ENCODE measurements around the gene NLRP1. TPM values are rescaled to one million over a fixed set of nuclear protein-coding genes. Genes with fewer than 3 reads are reported as not detected.

Gene NLRP1
- total and polyA plus RNA-seq, 2 experiments from 2014 or later = 17.5 to 33.4 TPM

DNA sequence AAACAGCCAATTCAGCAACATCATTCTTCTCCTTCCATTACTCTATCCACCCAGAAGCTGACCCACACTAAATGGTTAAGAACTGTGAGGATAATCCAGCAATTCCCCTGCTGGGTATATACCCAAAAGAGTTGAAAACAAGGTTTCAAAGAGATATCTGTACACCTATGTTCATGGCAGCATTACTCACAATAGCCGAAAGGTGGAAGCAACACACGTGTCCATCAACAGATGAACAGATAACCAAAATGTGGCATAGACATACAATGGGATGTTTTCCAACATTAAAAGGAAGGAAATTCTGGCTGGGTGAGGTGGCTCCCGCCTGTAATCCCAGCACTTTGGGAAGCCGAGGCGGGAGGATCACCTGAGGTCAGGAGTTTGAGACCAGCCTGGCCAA is 78.0 kb downstream of the NLRP1 start:
- DNase-seq = no peak
- no peak overlapping the region for H3K9ac ChIP-seq
- no peak overlapping the region for H3K4me2 ChIP-seq (ENCODE audit: unreplicated experiment)
- H3K9me3 ChIP-seq (ENCODE audit: low read depth) = no peaks in the 10 kb centered on the region
- H3K4me3 ChIP-seq = no peak overlapping the region
- H3K36me3 ChIP-seq (ENCODE audit: low read depth) = no peaks in the 10 kb centered on the region
- H3K79me2 ChIP-seq (ENCODE audit: insufficient read depth) = no peaks in the 10 kb centered on the region
- H4K20me1 ChIP-seq (ENCODE audit: insufficient read depth) = no peaks in the 10 kb centered on the region
- H3K27me3 ChIP-seq (replicated peaks; ENCODE audit: insufficient read depth) = no peaks in the 10 kb centered on the region
- no peaks in the 10 kb centered on the region; the same call in 1 of the 2 replicates for H3K4me1 ChIP-seq (ENCODE audit: insufficient read depth)
- no peaks in the 10 kb centered on the region for H3K9me2 ChIP-seq (ENCODE audit: insufficient read depth)
- no peak for TF ChIP-seq EZH2 (IDR thresholded peaks at IDR 0.05; ENCODE audit: insufficient read depth, poor library complexity, severe bottlenecking)
- TF ChIP-seq EZH2phosphoT487 (IDR thresholded peaks at IDR 0.05; ENCODE audit: insufficient read depth, low read depth) = no peak
- in situ Hi-C loops (cut with MboI) = no loop called here
- WGBS, 2 experiments (ENCODE audit: low coverage in 1 of 2, low lambda C conversion rate in 2 of 2, missing lambda C conversion rate in 2 of 2) = 99 to 100% methylated on average over 4 to 5 of the region's 5 CpGs
- peaks cover 5% of the 10 kb centered on the region; the same call in 1 of the 2 replicates for H3F3A ChIP-seq (ENCODE audit: insufficient read depth)
- no peak overlapping the region for H2AFZ ChIP-seq
- H3K27ac ChIP-seq = no peak overlapping the region

GRCh38 chr17:5502552-5502951 is 81.8 kb downstream of the NLRP1 start:
- H3K4me2 ChIP-seq (ENCODE audit: unreplicated experiment) = no peak overlapping the region
- peaks cover 6% of the 10 kb centered on the region; the same call in 1 of the 2 replicates for H3F3A ChIP-seq (ENCODE audit: insufficient read depth)
- no peaks in the 10 kb centered on the region for H4K20me1 ChIP-seq (ENCODE audit: insufficient read depth)
- H3K4me1 ChIP-seq (ENCODE audit: insufficient read depth) = no peaks in the 10 kb centered on the region
- WGBS, 2 experiments (ENCODE audit: low coverage in 1 of 2, low lambda C conversion rate in 2 of 2, missing lambda C conversion rate in 2 of 2) = 97 to 99% methylated on average over 4 of the region's 4 CpGs
- no peak overlapping the region for H3K27ac ChIP-seq
- no peak overlapping the region for H2AFZ ChIP-seq
- no peak overlapping the region for H3K4me3 ChIP-seq
- no peak for DNase-seq
- H3K79me2 ChIP-seq (ENCODE audit: insufficient read depth) = no peaks in the 10 kb centered on the region
- TF ChIP-seq EZH2 (IDR thresholded peaks at IDR 0.05; ENCODE audit: insufficient read depth, poor library complexity, severe bottlenecking) (no peak), EZH2phosphoT487 (IDR thresholded peaks at IDR 0.05; ENCODE audit: insufficient read depth, low read depth) (no peak)
- no peaks in the 10 kb centered on the region for H3K9me3 ChIP-seq (ENCODE audit: low read depth)
- H3K9me2 ChIP-seq (ENCODE audit: insufficient read depth) = no peaks in the 10 kb centered on the region
- H3K9ac ChIP-seq = no peak overlapping the region
- no peaks in the 10 kb centered on the region for H3K36me3 ChIP-seq (ENCODE audit: low read depth)
- in situ Hi-C loops (cut with MboI) = no loop called here
- H3K27me3 ChIP-seq (replicated peaks; ENCODE audit: insufficient read depth) = no peaks in the 10 kb centered on the region

- 73 to 79% methylated on average over 8 of the region's 8 CpGs for WGBS, 2 experiments (ENCODE audit: low coverage in 1 of 2, low lambda C conversion rate in 2 of 2, missing lambda C conversion rate in 2 of 2)
- H3K27ac ChIP-seq = peak overlapping the region; percentile 53; the same call in 1 of the 2 replicates
Observed at GRCh38 chr17:5501685-5502084, 82.6 kb downstream of the NLRP1 start.

DNA sequence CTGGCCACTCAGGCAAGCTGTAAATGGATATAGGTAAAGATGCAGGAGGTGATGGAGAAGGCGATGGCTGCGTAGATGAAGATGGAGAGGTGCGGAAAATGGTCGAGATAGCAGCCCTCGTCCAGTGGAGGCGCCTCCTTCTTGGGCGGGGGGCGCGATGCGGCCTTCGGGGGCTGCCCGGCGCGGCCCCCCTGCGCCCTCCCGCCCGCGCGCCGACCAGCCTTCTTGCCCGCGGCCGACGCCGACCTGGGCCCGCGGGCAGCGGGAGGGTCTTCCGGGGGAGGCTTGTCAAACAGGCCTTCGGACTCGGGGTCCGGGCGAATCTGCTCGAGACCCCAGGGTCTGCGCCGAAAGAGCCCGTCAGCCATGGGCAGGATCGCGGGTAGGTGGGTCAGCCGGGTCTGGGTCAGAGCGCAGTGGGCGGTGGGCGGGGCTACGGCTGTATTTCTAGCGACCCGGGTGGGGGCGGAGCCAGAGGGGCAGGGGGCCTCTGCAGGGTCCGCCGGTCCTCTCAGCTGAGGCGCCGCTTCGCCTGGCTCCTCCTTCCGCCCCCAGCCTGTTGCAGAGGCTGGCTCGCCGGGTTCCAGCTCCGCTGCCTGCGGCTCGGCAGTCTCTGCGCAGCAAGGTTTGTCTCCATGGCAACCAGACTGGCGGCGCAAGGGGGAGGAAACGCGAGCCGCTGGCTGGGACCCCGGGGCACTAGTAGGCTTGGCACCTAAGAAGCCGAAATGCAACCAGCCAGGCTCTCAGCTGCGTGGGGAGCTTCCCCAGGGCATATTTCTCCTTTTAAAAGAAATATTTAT is 83.5 kb downstream of the NLRP1 start:
- H3K9ac ChIP-seq = peak overlapping the region; percentile 75
- H3K4me2 ChIP-seq (ENCODE audit: unreplicated experiment) = peak overlapping the region; percentile 85
- peak overlapping the region; percentile 53 for H3K27ac ChIP-seq
- peak overlapping the region; percentile 66 for H2AFZ ChIP-seq
- no peaks in the 10 kb centered on the region for H3K9me2 ChIP-seq (ENCODE audit: insufficient read depth)
- H3K4me3 ChIP-seq = peak overlapping the region; percentile 78
- no peaks in the 10 kb centered on the region for H4K20me1 ChIP-seq (ENCODE audit: insufficient read depth)
- TF ChIP-seq EZH2phosphoT487 (IDR thresholded peaks at IDR 0.05; ENCODE audit: insufficient read depth, low read depth) (no peak), EZH2 (IDR thresholded peaks at IDR 0.05; ENCODE audit: insufficient read depth, poor library complexity, severe bottlenecking) (no peak)
- peak; percentile 97 for DNase-seq
- peaks cover 6% of the 10 kb centered on the region; the same call in 1 of the 2 replicates for H3F3A ChIP-seq (ENCODE audit: insufficient read depth)
- no peaks in the 10 kb centered on the region for H3K36me3 ChIP-seq (ENCODE audit: low read depth)
- no peaks in the 10 kb centered on the region for H3K4me1 ChIP-seq (ENCODE audit: insufficient read depth)
- no peaks in the 10 kb centered on the region for H3K27me3 ChIP-seq (replicated peaks; ENCODE audit: insufficient read depth)
- H3K9me3 ChIP-seq (ENCODE audit: low read depth) = no peaks in the 10 kb centered on the region
- no peaks in the 10 kb centered on the region for H3K79me2 ChIP-seq (ENCODE audit: insufficient read depth)
- 1 to 2% methylated on average over 31 to 59 of the region's 67 CpGs for WGBS, 2 experiments (ENCODE audit: low coverage in 1 of 2, low lambda C conversion rate in 2 of 2, missing lambda C conversion rate in 2 of 2)
- in situ Hi-C loops (cut with MboI) = no loop called here

More at GRCh38 chr17:5501685-5502084, 82.6 kb downstream of the NLRP1 start:
- no peaks in the 10 kb centered on the region for H3K36me3 ChIP-seq (ENCODE audit: low read depth)
- no peak overlapping the region for H2AFZ ChIP-seq
- H3K4me2 ChIP-seq (ENCODE audit: unreplicated experiment) = no peak overlapping the region
- H3K79me2 ChIP-seq (ENCODE audit: insufficient read depth) = no peaks in the 10 kb centered on the region
- no peak overlapping the region for H3K4me3 ChIP-seq
- H3K27me3 ChIP-seq (replicated peaks; ENCODE audit: insufficient read depth) = no peaks in the 10 kb centered on the region
- H3K9me3 ChIP-seq (ENCODE audit: low read depth) = no peaks in the 10 kb centered on the region
- H4K20me1 ChIP-seq (ENCODE audit: insufficient read depth) = no peaks in the 10 kb centered on the region
- H3F3A ChIP-seq (ENCODE audit: insufficient read depth) = peaks cover 6% of the 10 kb centered on the region; the same call in 1 of the 2 replicates
- TF ChIP-seq EZH2 (IDR thresholded peaks at IDR 0.05; ENCODE audit: insufficient read depth, poor library complexity, severe bottlenecking) (no peak), EZH2phosphoT487 (IDR thresholded peaks at IDR 0.05; ENCODE audit: insufficient read depth, low read depth) (no peak)
- no peaks in the 10 kb centered on the region for H3K4me1 ChIP-seq (ENCODE audit: insufficient read depth)
- H3K9me2 ChIP-seq (ENCODE audit: insufficient read depth) = no peaks in the 10 kb centered on the region
- in situ Hi-C loops (cut with MboI) = no loop called here
- DNase-seq = no peak
- no peak overlapping the region for H3K9ac ChIP-seq

Data from GM23248 (cell line).